Left lung (tissue), 10 donors: ENCODE data around the gene VTI1A. TPM values are rescaled to one million over a fixed set of nuclear protein-coding genes. Genes with fewer than 3 reads are reported as not detected.

Source experiments
- ATAC-seq: fragments of 200-7000 bp; cut with Tn5 transposase; one replicate; pipeline ENCODE4 v1.9.1; 2020; ENCODE audit warnings: moderate library complexity
- DNase-seq, 4 donors: peaks; one replicate each; pipeline ENCODE4 v3.0.0-alpha.2; 2013 to 2020
- H3K27ac ChIP-seq, 2 donors: fragments of 200-600 bp; sonication (generic) in 1 of 2; one replicate each; pipeline versions ENCODE4 v1.5.0 to v1.8.0; 2020 to 2021
- H3K27me3 ChIP-seq, 2 donors: fragments of 200-600 bp; sonication (generic) in 1 of 2; one replicate each; pipeline versions ENCODE4 v1.5.0 to v1.8.0; 2020 to 2021
- H3K36me3 ChIP-seq, 2 donors: fragments of 200-600 bp; sonication (generic) in 1 of 2; one replicate each; pipeline versions ENCODE4 v1.5.0 to v1.8.0; 2020 to 2021
- H3K4me1 ChIP-seq, 2 donors: fragments of 200-600 bp; one replicate each; pipeline ENCODE4 v1.8.0; 2021
- H3K4me3 ChIP-seq, 2 donors: fragments of 200-600 bp; sonication (generic) in 1 of 2; one replicate each; pipeline versions ENCODE4 v1.5.0 to v1.8.0; 2020 to 2021; ENCODE audit warnings: mild to moderate bottlenecking in 1 of 2
- H3K9me3 ChIP-seq, 2 donors: fragments of 200-600 bp; sonication (generic) in 1 of 2; one replicate each; pipeline versions ENCODE4 v1.5.0 to v1.8.0; 2020 to 2021
- CTCF ChIP-seq, 2 donors: fragments of 200-600 bp; sonication (generic) in 1 of 2; IDR thresholded peaks; one replicate each; pipeline versions ENCODE4 v1.5.0 to v1.8.0; 2021; ENCODE audit warnings: antibody characterized with exemption in 2 of 2
- intact Hi-C, 2 donors: fragments of 100-400 bp; cut with DNase I; formaldehyde crosslinking; loops; one replicate each; pipeline versions ENCODE4 v1.11.2 to v1.14.2; 2022
- polyA plus RNA-seq, 6 donors: library from polyadenylated mRNA; unstranded; fragments of 120-200 nt; gene quantifications; one replicate each; pipeline ENCODE4 v1.2.1, GENCODE V29; 2013; ENCODE audit not compliant: insufficient read length in 6 of 6
- total RNA-seq, 2 donors: library from RNA; stranded (reverse); fragmentation: NEBNext Ultra II Directional; extraction: Animal tissue kit (Norgen Biotek cat#: 25700); gene quantifications; one replicate each; pipeline ENCODE4 v1.2.1, GENCODE V29; 2021
- donor health status: DM: no; HTN: yes; CAD: no.
- donor health status: DM: no; HTN: no; CAD: no.

VTI1A gene
- total and polyA plus RNA-seq, 8 donors: 13.6 to 39.0 (median 17.7) TPM

GRCh38 chr10:112434988-112435619 is 11.9 kb upstream of the VTI1A start:
- no peak overlapping the region for H3K4me3 ChIP-seq
- H3K27me3 ChIP-seq: no peaks in the 10 kb centered on the region
- no peaks in the 10 kb centered on the region for H3K9me3 ChIP-seq
- no peak overlapping the region for H3K27ac ChIP-seq
- peaks cover 0 to 93% of the 10 kb centered on the region in 2 donors for H3K36me3 ChIP-seq
- ATAC-seq (peak; percentile 65), DNase-seq (peak in 2 of 4 donors; percentile 4 to 19)
- intact Hi-C loops: loop anchor here in 1 of 2 donors (5.0 kb wide), 1 partner anchor 113 kb away; no protein-coding TSS in a partner anchor
- H3K4me1 ChIP-seq: no peaks in the 10 kb centered on the region
- TF ChIP-seq CTCF (IDR thresholded peaks at IDR 0.05): peak in 1 of 2 donors; percentile 34

- peaks cover 0 to 93% of the 10 kb centered on the region in 2 donors for H3K36me3 ChIP-seq
- no peak for TF ChIP-seq CTCF (IDR thresholded peaks at IDR 0.05)
- no peaks in the 10 kb centered on the region for H3K27me3 ChIP-seq
- ATAC-seq (no peak), DNase-seq (no peak)
- no peaks in the 10 kb centered on the region for H3K9me3 ChIP-seq
- H3K4me3 ChIP-seq: no peak overlapping the region
- H3K27ac ChIP-seq: no peak overlapping the region
- no peaks in the 10 kb centered on the region for H3K4me1 ChIP-seq
- intact Hi-C loops: no loop called here
These were observed 8.7 kb upstream of the VTI1A start for GRCh38 chr10:112438356-112438755.

- ATAC-seq (no peak), DNase-seq (no peak)
- intact Hi-C loops: no loop called here
- Histone ChIP-seq H3K27me3 (no peaks in the 10 kb centered on the region), H3K4me3 (no peak overlapping the region), H3K9me3 (no peaks in the 10 kb centered on the region), H3K36me3 (peaks cover 0 to 87% of the 10 kb centered on the region in 2 donors), H3K4me1 (peaks cover 10 to 18% of the 10 kb centered on the region in 2 donors), H3K27ac (no peak overlapping the region)
- no peak for TF ChIP-seq CTCF (IDR thresholded peaks at IDR 0.05)
These were observed 5.5 kb upstream of the VTI1A start for GRCh38 chr10:112441520-112441919.

- no peak overlapping the region for H3K4me3 ChIP-seq
- no peak for TF ChIP-seq CTCF (IDR thresholded peaks at IDR 0.05)
- H3K9me3 ChIP-seq: no peaks in the 10 kb centered on the region
- intact Hi-C loops: no loop called here
- no peak for ATAC-seq
- H3K4me1 ChIP-seq: peaks cover 10 to 18% of the 10 kb centered on the region in 2 donors
- H3K27ac ChIP-seq: no peak overlapping the region
- no peaks in the 10 kb centered on the region for H3K27me3 ChIP-seq
- no peak for DNase-seq
- peaks cover 0 to 82% of the 10 kb centered on the region in 2 donors for H3K36me3 ChIP-seq
These were observed 5.0 kb upstream of the VTI1A start for GRCh38 chr10:112442063-112442462.

GRCh38 chr10:112446055-112446854 is 760 bp upstream of the VTI1A start:
- DNase-seq: peak in 1 of 4 donors; percentile 81
- Histone ChIP-seq H3K27me3 (no peaks in the 10 kb centered on the region), H3K4me3 (peak overlapping the region; percentile 94 to 95), H3K27ac (peak overlapping the region; percentile 84 to 86), H3K9me3 (no peaks in the 10 kb centered on the region), H3K36me3 (peaks cover 0 to 40% of the 10 kb centered on the region in 2 donors), H3K4me1 (peaks cover 16 to 33% of the 10 kb centered on the region in 2 donors)
- TF ChIP-seq CTCF (IDR thresholded peaks at IDR 0.05): no peak
- intact Hi-C loops: no loop called here
- ATAC-seq: peak; percentile 15
